Endothelial cell of umbilical vein (primary cell): Measurements from ENCODE around the gene UROD. TPM values are rescaled to one million over a fixed set of nuclear protein-coding genes. Genes with fewer than 3 reads are reported as not detected.

ENCODE experiments used
- BruUV-seq: library from RNA; stranded (reverse); fragments of 400-500 nt; replicated peaks from 2 replicates; lab custom pipeline; 2021; lab: Mats Ljungman, UMichigan
- CTCF ChIA-PET: fragments of 300-600, 350-600 bp; sonication (Branson Sonifier 250); formaldehyde crosslinking; loops from one replicate; lab custom pipeline; 2021; ENCODE audit warnings: antibody characterized with exemption, inconsistent platforms; lab: Charles Lee
- POLR2A ChIA-PET: fragments of 300-600, 350-600 bp; sonication (Branson Sonifier 250); formaldehyde crosslinking; loops from one replicate; lab custom pipeline; 2021; ENCODE audit warnings: antibody characterized with exemption, inconsistent platforms; lab: Charles Lee
- DNase-seq: peaks from one replicate; pipeline ENCODE4 v3.0.0-alpha.2; 2011; ENCODE audit warnings: low read depth, low spot score
- FAIRE-seq: peaks from 2 replicates; lab custom pipeline; 2011; peaks lifted over from hg19 to GRCh38; lab: Jason Lieb, UNC
- H2AFZ ChIP-seq: 2 replicates; pipeline ENCODE4 v1.6.0; 2012; ENCODE audit warnings: low read depth, low read length, control low read depth, inconsistent platforms
- H3K27ac ChIP-seq: 2 replicates; pipeline ENCODE4 v1.5.1; 2011; ENCODE audit warnings: low read depth, mild to moderate bottlenecking, control low read depth, low read length, moderate library complexity; ENCODE audit not compliant: insufficient read depth
- H3K27me3 ChIP-seq, 2 experiments: 2 replicates each; pipeline versions ENCODE4 v1.6.0 to v1.6.1; 2011; ENCODE audit warnings: low read length in 2 of 2, mixed read lengths in 1 of 2; ENCODE audit not compliant: control insufficient read depth in 2 of 2, insufficient read depth in 2 of 2
- H3K36me3 ChIP-seq, 2 experiments: 2 replicates in 1 of 2; 3 replicates in 1 of 2; pipeline ENCODE4 v1.5.1; 2011; ENCODE audit warnings: low read length in 2 of 2, mild to moderate bottlenecking in 1 of 2, moderate library complexity in 1 of 2; ENCODE audit not compliant: control insufficient read depth in 2 of 2, insufficient read depth in 2 of 2; ENCODE audit errors: extremely low read depth in 1 of 2
- H3K4me1 ChIP-seq: 3 replicates; pipeline ENCODE4 v1.5.1; 2011; ENCODE audit warnings: mild to moderate bottlenecking, low read length; ENCODE audit not compliant: control insufficient read depth, insufficient read depth; ENCODE audit errors: extremely low read depth
- H3K4me2 ChIP-seq: 2 replicates; pipeline ENCODE4 v1.6.1; 2011; ENCODE audit warnings: low read length, control low read depth, mixed read lengths; ENCODE audit not compliant: insufficient read depth
- H3K4me3 ChIP-seq, 3 experiments: fragments of 200-600 bp in 1 of 3; sonication (generic), shearing (Covaris generic) in 1 of 3; replicated peaks in 1 of 3; 2 replicates each; pipeline ENCODE4 v1.5.1; 2011 to 2016; ENCODE audit warnings: control low read depth in 3 of 3, low read length in 3 of 3, mild to moderate bottlenecking in 2 of 3, inconsistent platforms in 1 of 3, low read depth in 1 of 3, moderate library complexity in 1 of 3; ENCODE audit not compliant: insufficient read depth in 1 of 3
- H3K79me2 ChIP-seq: 2 replicates; pipeline ENCODE4 v1.6.0; 2012; ENCODE audit warnings: low read length, inconsistent platforms; ENCODE audit not compliant: control insufficient read depth, insufficient read depth
- H3K9ac ChIP-seq: replicated peaks from 2 replicates; pipeline ENCODE3; 2011; ENCODE audit warnings: low read length, control low read depth; ENCODE audit not compliant: insufficient read depth; ENCODE audit errors: extremely low read depth
- H3K9me1 ChIP-seq: replicated peaks from 3 replicates; pipeline ENCODE4 v1.6.0; 2011; ENCODE audit warnings: mild to moderate bottlenecking, low read length; ENCODE audit not compliant: control insufficient read depth, insufficient read depth; ENCODE audit errors: extremely low read depth
- H3K9me3 ChIP-seq: replicated peaks from 2 replicates; pipeline ENCODE4 v1.5.1; 2012; ENCODE audit warnings: low read length, inconsistent platforms; ENCODE audit not compliant: control insufficient read depth, insufficient read depth
- H4K20me1 ChIP-seq: replicated peaks from 2 replicates; pipeline ENCODE3; 2011; ENCODE audit warnings: mild to moderate bottlenecking, low read length; ENCODE audit not compliant: control insufficient read depth, insufficient read depth; ENCODE audit errors: extremely low read depth
- CTCF ChIP-seq, 2 donors: IDR thresholded peaks; 1 replicate in 1 of 2; 2 replicates in 1 of 2; pipeline ENCODE4 v1.5.1; 2011; ENCODE audit warnings: low read length in 2 of 2, mild to moderate bottlenecking in 2 of 2, moderate library complexity in 2 of 2, control low read depth in 1 of 2, inconsistent platforms in 1 of 2, low read depth in 1 of 2; ENCODE audit not compliant: insufficient read depth in 1 of 2; ENCODE audit errors: extremely low read depth in 1 of 2
- EZH2 ChIP-seq: IDR thresholded peaks from 2 replicates; pipeline ENCODE4 v1.6.1; 2012; ENCODE audit warnings: borderline replicate concordance, low read depth, mild to moderate bottlenecking, moderate library complexity, low read length, inconsistent platforms; ENCODE audit not compliant: severe bottlenecking
- FOS ChIP-seq: IDR thresholded peaks from 2 replicates; pipeline ENCODE4 v1.6.1; 2011; ENCODE audit warnings: mild to moderate bottlenecking, low read length, moderate library complexity, borderline replicate concordance; ENCODE audit not compliant: insufficient read depth
- GATA2 ChIP-seq: IDR thresholded peaks from 2 replicates; pipeline ENCODE4 v1.7.0; 2011; ENCODE audit warnings: low read depth, mild to moderate bottlenecking, moderate library complexity, mixed read lengths, low read length; ENCODE audit not compliant: insufficient read length, insufficient read depth
- JUN ChIP-seq: IDR thresholded peaks from 2 replicates; pipeline ENCODE4 v1.6.1; 2011; ENCODE audit warnings: borderline replicate concordance, low read depth; ENCODE audit not compliant: insufficient read length, insufficient read depth
- MAX ChIP-seq: IDR thresholded peaks from 2 replicates; pipeline ENCODE4 v1.6.1; 2011; ENCODE audit not compliant: insufficient read depth, insufficient read length
- MYC ChIP-seq: IDR thresholded peaks from one replicate; pipeline ENCODE4 v1.6.1; 2011; ENCODE audit warnings: mild to moderate bottlenecking, low read depth, low read length
- POLR2A ChIP-seq: IDR thresholded peaks from 2 replicates; pipeline ENCODE4 v1.6.1; 2012; ENCODE audit warnings: low read depth, mild to moderate bottlenecking, control low read depth, low read length
- POLR2AphosphoS5 ChIP-seq: IDR thresholded peaks from 2 replicates; pipeline ENCODE4 v1.6.1; 2012; ENCODE audit warnings: low read depth, mild to moderate bottlenecking, control low read depth, low read length, moderate library complexity; ENCODE audit not compliant: insufficient read depth
- dilution Hi-C: fragments of 300-500 bp; cut with MboI; formaldehyde crosslinking; loops from one replicate; pipeline ENCODE4 v1.15.0; 2019; ENCODE audit warnings: low sequenced_read_pairs; ENCODE audit not compliant: extremely low pct_ligation_motif_present
- intact Hi-C: fragments of 100-400 bp; cut with micrococcal nuclease; formaldehyde crosslinking; loops from one replicate; pipeline ENCODE4 v1.10.0; 2022
- polyA plus RNA-seq, 4 experiments: library from polyadenylated mRNA; depleted of rRNA in 3 of 4; stranded (reverse) in 3 of 4; unstranded in 1 of 4; fragments of >200 nt; gene quantifications; 2 replicates each; pipeline versions ENCODE4 v1.2.1 to v1.2.3, GENCODE V29; 2011 to 2012; ENCODE audit warnings: missing spikeins in 1 of 4
- total RNA-seq: library from RNA; stranded (reverse); gene quantifications from 2 replicates; pipeline ENCODE4 v1.2.3, GENCODE V29; 2021

UROD gene
- total and polyA plus RNA-seq, 2 donors (not counting 3 experiments of a cell fraction or from before 2014, with no cell fraction given): 192 to 636 TPM

- ChIA-PET POLR2A (interaction anchor here (0.6 kb wide), 1 partner anchor 805 kb away, joined by 3 read pairs; no protein-coding TSS in a partner anchor), CTCF (interaction anchor here (1.0 to 12.8 kb wide), 3 partner anchors 284 to 553 kb away, joined by 6 to 556 read pairs (median 8); no protein-coding TSS in a partner anchor)
- Histone ChIP-seq H3K27ac (no peak overlapping the region), H3K4me3 (no peak overlapping the region), H3K9ac (no peak overlapping the region), H3K9me1 (no peaks in the 10 kb centered on the region), H3K36me3 (peaks cover 3% of the 10 kb centered on the region in 2 experiments), H3K79me2 (peaks cover 10% of the 10 kb centered on the region), H3K27me3 (no peaks in the 10 kb centered on the region), H4K20me1 (no peaks in the 10 kb centered on the region), H3K9me3 (no peaks in the 10 kb centered on the region), H3K4me1 (peaks cover 20% of the 10 kb centered on the region), H3K4me2 (no peak overlapping the region), H2AFZ (no peak overlapping the region)
- dilution Hi-C loops: no loop called here
- intact Hi-C loops: loop anchor here (10.0 kb wide), 1 partner anchor 189 kb away; the partner anchor contains the start of gene ZSWIM5
- DNase-seq: no peak
- no TSS peak for BruUV-seq
- FAIRE-seq: no peak
- TF ChIP-seq POLR2AphosphoS5 (no peak), FOS (no peak), JUN (no peak), MYC (no peak), POLR2A (no peak), CTCF (IDR thresholded peaks at IDR 0.05; ENCODE audit: extremely low read depth in 1 of 2, insufficient read depth in 1 of 2, low read depth in 1 of 2, low read length in 2 of 2) (no peak), GATA2 (no peak), MAX (no peak), EZH2 (no peak)
Measured at GRCh38 chr1:45015683-45016082, 3.6 kb downstream of the UROD start.
